Esophagus muscularis mucosa (tissue), 4 donors: ENCODE measurements around the gene ZFAND4. TPM values are rescaled to one million over a fixed set of nuclear protein-coding genes. Genes with fewer than 3 reads are reported as not detected.

ENCODE experiments used
- DNase-seq: peaks from one replicate; pipeline ENCODE4 v3.0.0-alpha.2; 2017; ENCODE audit errors: extremely low spot score
- H3K27ac ChIP-seq, 4 donors: fragments of 200-600 bp; sonication (generic); replicated peaks in 1 of 4; 1 replicate in 3 of 4; 2 replicates in 1 of 4; pipeline ENCODE4 v1.5.1; 2016 to 2019; ENCODE audit warnings: mild to moderate bottlenecking in 1 of 4
- H3K27me3 ChIP-seq, 4 donors: fragments of 200-600 bp; sonication (generic); one replicate each; pipeline versions ENCODE4 v1.5.1 to v1.6.0; 2016 to 2019
- H3K36me3 ChIP-seq, 4 donors: fragments of 200-600 bp; sonication (generic); one replicate each; pipeline ENCODE4 v1.5.1; 2016 to 2019
- H3K4me1 ChIP-seq, 4 donors: fragments of 200-600 bp; sonication (generic); one replicate each; pipeline ENCODE4 v1.5.1; 2016 to 2019
- H3K4me3 ChIP-seq, 4 donors: fragments of 200-600 bp; sonication (generic); 1 replicate in 2 of 4; 2 replicates in 2 of 4; pipeline ENCODE4 v1.5.1; 2016 to 2019; ENCODE audit warnings: mild to moderate bottlenecking in 4 of 4, moderate library complexity in 1 of 4
- H3K9me3 ChIP-seq, 4 donors: fragments of 200-600 bp; sonication (generic); 1 replicate in 3 of 4; 2 replicates in 1 of 4; pipeline ENCODE4 v1.5.1; 2016 to 2019
- CTCF ChIP-seq, 3 experiments: fragments of 200-600 bp in 2 of 3; fragments of 450-650 bp in 1 of 3; sonication (generic) in 2 of 3; IDR thresholded peaks; one replicate each; pipeline ENCODE4 v1.5.1; 2017 to 2019; ENCODE audit warnings: antibody characterized with exemption in 3 of 3, mild to moderate bottlenecking in 2 of 3, moderate library complexity in 1 of 3
- EP300 ChIP-seq: sonication (generic); formaldehyde crosslinking; IDR thresholded peaks from one replicate; pipeline ENCODE4 v1.6.1; 2017; ENCODE audit warnings: antibody characterized with exemption
- POLR2A ChIP-seq: fragments of 450-650 bp; IDR thresholded peaks from one replicate; pipeline ENCODE4 v1.6.1; 2017; ENCODE audit warnings: antibody characterized with exemption, moderate library complexity, mild to moderate bottlenecking, low read depth
- POLR2AphosphoS5 ChIP-seq, 2 donors: sonication (generic); formaldehyde crosslinking; IDR thresholded peaks; one replicate each; pipeline ENCODE4 v1.6.1; 2017; ENCODE audit warnings: antibody characterized with exemption in 2 of 2
- WGBS: methylation state at CpG from one replicate; pipeline ENCODE4 v1.1.5; 2018; 5-methylcytosine and 5-hydroxymethylcytosine counted together
- intact Hi-C: fragments of 100-400 bp; cut with DNase I; formaldehyde crosslinking; loops from one replicate; pipeline ENCODE4 v1.15.1; 2023
- total RNA-seq, 4 donors: library from RNA; depleted of rRNA; stranded (reverse); fragments of >200 nt; gene quantifications; one replicate each; pipeline versions ENCODE4 v1.1.0 to v1.2.1, GENCODE V29; 2016

ZFAND4 gene
- total RNA-seq, 4 donors from 2014 or later = 12.9 to 18.7 (median 16.7) TPM

- no peaks in the 10 kb centered on the region for H3K36me3 ChIP-seq
- no peak for DNase-seq
- WGBS = 86% methylated on average over 9 of the region's 9 CpGs
- peaks cover 0 to 18% (median 8%) of the 10 kb centered on the region in 4 donors for H3K27me3 ChIP-seq
- H3K4me1 ChIP-seq = peaks cover 17 to 34% (median 29%) of the 10 kb centered on the region in 4 donors
- no peaks in the 10 kb centered on the region for H3K9me3 ChIP-seq
- no peak overlapping the region for H3K4me3 ChIP-seq
- intact Hi-C loops = loop anchor here (10.0 kb wide), 2 partner anchors 132 to 592 kb away; partner anchors contain the start of gene ZNF22
- no peak for TF ChIP-seq POLR2A
- TF ChIP-seq POLR2AphosphoS5 (IDR thresholded peaks at IDR 0.05) = no peak
- TF ChIP-seq CTCF (IDR thresholded peaks at IDR 0.05) = no peak
- no peak for TF ChIP-seq EP300
- no peak overlapping the region for H3K27ac ChIP-seq
These were observed 76.0 kb downstream of the ZFAND4 start for GRCh38 chr10:45596526-45596925.

- TF ChIP-seq POLR2AphosphoS5 (IDR thresholded peaks at IDR 0.05) (peak; percentile 86 to 93), CTCF (IDR thresholded peaks at IDR 0.05) (peak in 1 of 3 experiments; percentile 29), EP300 (no peak), POLR2A (peak; percentile 13)
- H3K27ac ChIP-seq = peak overlapping the region; percentile 77 to 84 (median 80)
- peak; percentile 98 for DNase-seq
- intact Hi-C loops = loop anchor here (10.0 kb wide), 2 partner anchors 130 to 590 kb away; partner anchors contain the start of gene ZNF22
- peak overlapping the region; percentile 81 to 96 (median 92) for H3K4me3 ChIP-seq
- peaks cover 0 to 3% (median 0%) of the 10 kb centered on the region in 4 donors for H3K27me3 ChIP-seq
- WGBS = 0% methylated on average over 7 of the region's 88 CpGs
- peaks cover 17 to 29% (median 25%) of the 10 kb centered on the region in 4 donors for H3K4me1 ChIP-seq
- no peaks in the 10 kb centered on the region for H3K9me3 ChIP-seq
- H3K36me3 ChIP-seq = peaks cover 0 to 8% (median 2%) of the 10 kb centered on the region in 4 donors
These were observed 78.1 kb downstream of the ZFAND4 start for GRCh38 chr10:45594276-45595157.

- 20% methylated on average over 6 of the region's 6 CpGs for WGBS
- no peak for DNase-seq
- TF ChIP-seq EP300 (no peak), CTCF (IDR thresholded peaks at IDR 0.05) (no peak), POLR2AphosphoS5 (IDR thresholded peaks at IDR 0.05) (no peak), POLR2A (no peak)
- Histone ChIP-seq H3K4me3 (peak overlapping the region; percentile 81 to 96 (median 92)), H3K4me1 (peaks cover 17 to 29% (median 25%) of the 10 kb centered on the region in 4 donors), H3K27ac (peak overlapping the region; percentile 77 to 84 (median 80)), H3K36me3 (peaks cover 0 to 8% (median 2%) of the 10 kb centered on the region in 4 donors), H3K9me3 (no peaks in the 10 kb centered on the region), H3K27me3 (peaks cover 0 to 3% (median 0%) of the 10 kb centered on the region in 4 donors)
- intact Hi-C loops = loop anchor here (10.0 kb wide), 2 partner anchors 129 to 589 kb away; partner anchors contain the start of gene ZNF22
These were observed 78.7 kb downstream of the ZFAND4 start for GRCh38 chr10:45593938-45594275.

- no peak for TF ChIP-seq CTCF (IDR thresholded peaks at IDR 0.05)
- TF ChIP-seq POLR2AphosphoS5 (IDR thresholded peaks at IDR 0.05) = no peak
- no peak for TF ChIP-seq EP300
- TF ChIP-seq POLR2A = no peak
- intact Hi-C loops = loop anchor here (10.0 kb wide), 2 partner anchors 128 to 588 kb away; partner anchors contain the start of gene ZNF22
These were observed 79.6 kb downstream of the ZFAND4 start for GRCh38 chr10:45592926-45593325.

More at GRCh38 chr10:45592926-45593325, 79.6 kb downstream of the ZFAND4 start:
- H3K27ac ChIP-seq = no peak overlapping the region
- no peaks in the 10 kb centered on the region for H3K9me3 ChIP-seq
- peaks cover 0 to 3% (median 0%) of the 10 kb centered on the region in 4 donors for H3K27me3 ChIP-seq
- peaks cover 0 to 8% (median 2%) of the 10 kb centered on the region in 4 donors for H3K36me3 ChIP-seq
- DNase-seq = no peak
- H3K4me1 ChIP-seq = peaks cover 17 to 29% (median 25%) of the 10 kb centered on the region in 4 donors
- peak overlapping the region in 1 of 4 donors; percentile 8 for H3K4me3 ChIP-seq
